GM06990 (cell line): Measurements from ENCODE around the gene GABRB2.
"Not testable (repeated sequence)": the region's sequence is repeated elsewhere in the genome, so short reads cannot be mapped to it uniquely, and the experiment has no call there.

ENCODE experiments used
- DNase-seq: peaks from one replicate; pipeline ENCODE4 v3.0.0-alpha.2; 2011; ENCODE audit not compliant: insufficient read length; ENCODE audit errors: extremely low read depth
- H3K27me3 ChIP-seq: replicated peaks from 2 replicates; pipeline ENCODE4 v1.6.0; 2011; ENCODE audit warnings: low read length; ENCODE audit not compliant: control insufficient read depth, insufficient read depth
- H3K36me3 ChIP-seq: 2 replicates; pipeline ENCODE4 v1.5.1; 2011; ENCODE audit warnings: low read length; ENCODE audit not compliant: control insufficient read depth, insufficient read depth
- H3K4me3 ChIP-seq: replicated peaks from 2 replicates; pipeline ENCODE4 v1.5.1; 2011; ENCODE audit warnings: low read depth, mild to moderate bottlenecking, control low read depth, low read length
- CTCF ChIP-seq: IDR thresholded peaks from 2 replicates; pipeline ENCODE4 v1.5.1; 2011; ENCODE audit warnings: low read length, control low read depth, mild to moderate bottlenecking, inconsistent platforms; ENCODE audit not compliant: insufficient read depth, poor library complexity, severe bottlenecking

The GABRB2 gene

DNA sequence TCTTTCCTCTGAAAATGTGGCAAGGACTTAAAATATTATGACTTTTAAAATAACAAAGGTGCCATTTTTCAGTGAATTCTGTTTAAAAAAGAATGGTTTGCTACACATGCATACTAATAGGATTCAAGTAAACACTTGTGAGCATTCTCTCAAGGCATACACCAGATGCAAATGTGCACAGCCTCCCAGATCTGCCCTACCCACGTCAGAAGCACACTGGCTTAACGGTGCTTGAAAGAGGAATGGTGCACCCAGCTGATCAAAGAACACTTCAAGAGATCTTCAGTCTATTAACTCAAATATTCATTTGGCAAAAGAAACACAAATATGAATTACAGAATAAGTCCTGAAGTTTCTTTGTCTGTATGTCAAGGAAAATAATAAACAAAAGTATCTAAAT lies 15.8 kb downstream of the GABRB2 start:
- no peak for DNase-seq
- TF ChIP-seq CTCF: no peak
- Histone ChIP-seq H3K36me3 (no peaks in the 10 kb centered on the region), H3K27me3 (no peaks in the 10 kb centered on the region), H3K4me3 (no peak overlapping the region)

GRCh38 chr5:161513942-161514341 lies 32.6 kb downstream of the GABRB2 start:
- H3K36me3 ChIP-seq: no peaks in the 10 kb centered on the region
- no peak overlapping the region for H3K4me3 ChIP-seq
- H3K27me3 ChIP-seq: no peaks in the 10 kb centered on the region
- no peak for DNase-seq
- TF ChIP-seq CTCF: no peak

DNA sequence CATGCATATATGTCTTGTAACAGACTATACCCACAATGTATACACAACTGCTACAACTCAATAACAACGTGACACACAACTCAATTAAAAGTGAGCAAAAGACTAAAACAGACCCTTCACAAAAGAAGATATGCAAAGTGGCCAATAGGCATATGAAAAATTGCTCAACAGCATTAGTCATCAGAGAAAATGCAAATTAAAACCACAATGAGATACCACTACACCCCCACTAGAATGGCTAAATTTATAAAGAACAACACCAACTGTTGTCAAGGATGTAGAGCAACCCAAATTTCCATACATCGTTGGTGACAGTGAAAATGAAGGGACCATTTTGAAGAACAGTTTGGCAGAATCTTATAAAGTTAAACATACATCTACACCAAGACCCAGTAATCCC lies 38.9 kb downstream of the GABRB2 start:
- no peak for DNase-seq
- no peaks in the 10 kb centered on the region for H3K27me3 ChIP-seq
- no peak overlapping the region for H3K4me3 ChIP-seq
- H3K36me3 ChIP-seq: no peaks in the 10 kb centered on the region
- TF ChIP-seq CTCF: no peak

GRCh38 chr5:161505160-161505559 lies 41.4 kb downstream of the GABRB2 start:
- not testable (repeated sequence) for DNase-seq, H3K36me3 ChIP-seq, H3K27me3 ChIP-seq, H3K4me3 ChIP-seq

DNA sequence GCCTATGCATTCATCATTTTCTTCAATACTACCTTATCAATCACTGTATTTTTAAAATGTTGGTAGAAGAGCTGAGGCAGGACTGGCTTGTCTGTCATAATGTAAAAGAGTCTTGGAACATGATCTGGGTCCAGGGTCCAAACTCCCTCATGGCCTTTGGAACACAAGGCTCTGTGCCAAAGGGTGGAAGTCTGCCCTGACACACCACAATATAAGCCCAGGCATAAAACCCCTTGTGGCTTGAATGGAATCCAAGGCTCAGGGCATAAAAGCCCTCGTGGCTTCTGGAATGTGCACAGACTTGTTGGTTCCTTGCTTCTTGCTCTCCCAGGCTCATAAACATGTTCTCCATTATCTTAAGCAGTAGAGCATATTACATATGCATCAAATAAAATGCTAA lies 48.0 kb downstream of the GABRB2 start:
- H3K27me3 ChIP-seq: no peaks in the 10 kb centered on the region
- no peak for DNase-seq

GRCh38 chr5:161483721-161484120 lies 62.8 kb downstream of the GABRB2 start:
- H3K36me3 ChIP-seq: no peaks in the 10 kb centered on the region
- H3K4me3 ChIP-seq: no peak overlapping the region
- DNase-seq: no peak
- H3K27me3 ChIP-seq: no peaks in the 10 kb centered on the region
- TF ChIP-seq CTCF: no peak

More for the DNA sequence above, 48.0 kb downstream of the GABRB2 start:
- H3K4me3 ChIP-seq: no peak overlapping the region
- no peak for TF ChIP-seq CTCF
- no peaks in the 10 kb centered on the region for H3K36me3 ChIP-seq
